NCI-H1092 treated with DMSO at 0.1 percent for 48 hours (cell line): ENCODE results near the gene GXYLT1.
A peak's percentile ranks its signal among the peaks of the same experiment; 100 is the strongest.
"Not testable (repeated sequence)": the region's sequence is repeated elsewhere in the genome, so short reads cannot be mapped to it uniquely, and the experiment has no call there.

Experiments
- DNase-seq: peaks from one replicate; lab custom pipeline; 2025; lab: John Stamatoyannopoulos, UW

Gene GXYLT1

GRCh38 chr12:42144408-42145196 lies at the start of gene GXYLT1:
Gene GXYLT1, minus strand, starts transcription at chr12:42144874. Its CDS starts 228 bp downstream, at chr12:42144646.
- DNase-seq: peak; percentile 92

- DNase-seq: no peak
These were observed 48.0 kb upstream of the GXYLT1 start for GRCh38 chr12:42192686-42193085.

GRCh38 chr12:42192258-42192657 lies 47.6 kb upstream of the GXYLT1 start:
- DNase-seq: no peak

- DNase-seq: no peak
These were observed 45.7 kb upstream of the GXYLT1 start for GRCh38 chr12:42190376-42190775.

GRCh38 chr12:42188275-42188674 lies 43.6 kb upstream of the GXYLT1 start:
- DNase-seq: not testable (repeated sequence)

GRCh38 chr12:42187799-42188198 lies 43.1 kb upstream of the GXYLT1 start:
- DNase-seq: no peak

GRCh38 chr12:42186793-42187192 lies 42.1 kb upstream of the GXYLT1 start:
- DNase-seq: no peak

- no peak for DNase-seq
These were observed 37.7 kb upstream of the GXYLT1 start for GRCh38 chr12:42182394-42182793.

GRCh38 chr12:42180990-42181596 lies 36.4 kb upstream of the GXYLT1 start:
- DNase-seq: no peak

- no peak for DNase-seq
These were observed 33.4 kb upstream of the GXYLT1 start for GRCh38 chr12:42178101-42178500.

GRCh38 chr12:42174978-42175377 lies 30.3 kb upstream of the GXYLT1 start:
- no peak for DNase-seq

GRCh38 chr12:42173961-42174521 lies 29.4 kb upstream of the GXYLT1 start:
- no peak for DNase-seq

- DNase-seq: no peak
These were observed 28.0 kb upstream of the GXYLT1 start for GRCh38 chr12:42172441-42173210.

- no peak for DNase-seq
These were observed 23.0 kb upstream of the GXYLT1 start for GRCh38 chr12:42167711-42168110.

- DNase-seq: no peak
These were observed 21.8 kb upstream of the GXYLT1 start for GRCh38 chr12:42166501-42166900.

GRCh38 chr12:42163913-42164312 lies 19.2 kb upstream of the GXYLT1 start:
- no peak for DNase-seq

GRCh38 chr12:42162965-42163364 lies 18.3 kb upstream of the GXYLT1 start:
- DNase-seq: no peak

- no peak for DNase-seq
These were observed 17.5 kb upstream of the GXYLT1 start for GRCh38 chr12:42162193-42162592.

- DNase-seq: no peak
These were observed 16.9 kb upstream of the GXYLT1 start for GRCh38 chr12:42161529-42161928.

GRCh38 chr12:42156232-42156631 lies 11.6 kb upstream of the GXYLT1 start:
- DNase-seq: no peak

GRCh38 chr12:42145552-42146215 lies 1.0 kb upstream of the GXYLT1 start:
- no peak for DNase-seq

- DNase-seq: no peak
These were observed 499 bp upstream of the GXYLT1 start for GRCh38 chr12:42145197-42145549.
